Epithelial cell of proximal tubule (primary cell): ENCODE data around the gene PTAFR. TPM values are rescaled to one million over a fixed set of nuclear protein-coding genes. Genes with fewer than 3 reads are reported as not detected.
A peak's percentile ranks its signal among the peaks of the same experiment; 100 is the strongest.

ENCODE experiments used
- DNase-seq: peaks from one replicate; pipeline ENCODE4 v3.0.0-alpha.2; 2011; ENCODE audit warnings: low read depth
- H3K4me3 ChIP-seq: 2 replicates; pipeline ENCODE4 v1.5.1; 2011; ENCODE audit warnings: low read depth, mild to moderate bottlenecking, low read length
- total RNA-seq: library from RNA; depleted of rRNA; stranded (reverse); fragments of >200 nt; gene quantifications from 2 replicates; pipeline ENCODE4 v1.2.3, GENCODE V29; 2015
- TF ChIP-seq, protein P1 (sequence below): conservative IDR thresholded peaks from 2 replicates; pipeline ENCODE4 v1.5.1; 2012; ENCODE audit warnings: low read depth, mild to moderate bottlenecking, low read length

PTAFR gene
- total RNA-seq, 1 donor from 2014 or later: 4.9 TPM

DNA sequence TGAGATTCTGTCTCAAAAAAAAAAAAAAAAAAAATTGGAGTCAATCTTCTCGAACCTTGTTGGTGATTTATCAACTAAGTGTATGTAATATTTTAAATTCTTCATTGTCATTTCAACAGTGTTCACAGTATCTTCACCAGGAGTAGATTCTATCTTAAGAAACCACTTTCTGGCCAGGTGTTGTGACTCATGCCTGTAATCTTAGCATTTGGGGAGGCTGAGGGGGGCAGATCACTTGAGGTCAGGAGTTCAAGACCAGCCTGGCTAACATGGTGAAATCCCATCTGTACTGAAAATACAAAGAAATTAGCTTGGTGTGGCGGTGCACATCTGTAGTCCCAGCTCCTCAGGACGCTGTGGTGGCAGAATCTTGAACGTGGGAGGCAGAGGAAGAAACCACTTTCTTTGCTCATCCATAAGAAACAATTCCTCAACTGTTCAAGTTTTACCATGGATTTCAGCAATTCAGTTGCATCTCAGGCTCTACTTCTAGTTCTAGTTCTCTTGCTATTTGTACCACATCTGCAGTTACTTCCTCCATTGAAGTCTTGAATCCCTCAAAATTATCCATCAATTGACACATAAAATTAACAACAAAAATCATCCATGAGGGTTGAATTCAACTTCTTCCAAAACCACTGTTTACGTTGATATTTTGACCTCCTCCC is 57.7 kb downstream of the PTAFR start:
- H3K4me3 ChIP-seq: no peak overlapping the region
- TF ChIP-seq, protein P1, sequence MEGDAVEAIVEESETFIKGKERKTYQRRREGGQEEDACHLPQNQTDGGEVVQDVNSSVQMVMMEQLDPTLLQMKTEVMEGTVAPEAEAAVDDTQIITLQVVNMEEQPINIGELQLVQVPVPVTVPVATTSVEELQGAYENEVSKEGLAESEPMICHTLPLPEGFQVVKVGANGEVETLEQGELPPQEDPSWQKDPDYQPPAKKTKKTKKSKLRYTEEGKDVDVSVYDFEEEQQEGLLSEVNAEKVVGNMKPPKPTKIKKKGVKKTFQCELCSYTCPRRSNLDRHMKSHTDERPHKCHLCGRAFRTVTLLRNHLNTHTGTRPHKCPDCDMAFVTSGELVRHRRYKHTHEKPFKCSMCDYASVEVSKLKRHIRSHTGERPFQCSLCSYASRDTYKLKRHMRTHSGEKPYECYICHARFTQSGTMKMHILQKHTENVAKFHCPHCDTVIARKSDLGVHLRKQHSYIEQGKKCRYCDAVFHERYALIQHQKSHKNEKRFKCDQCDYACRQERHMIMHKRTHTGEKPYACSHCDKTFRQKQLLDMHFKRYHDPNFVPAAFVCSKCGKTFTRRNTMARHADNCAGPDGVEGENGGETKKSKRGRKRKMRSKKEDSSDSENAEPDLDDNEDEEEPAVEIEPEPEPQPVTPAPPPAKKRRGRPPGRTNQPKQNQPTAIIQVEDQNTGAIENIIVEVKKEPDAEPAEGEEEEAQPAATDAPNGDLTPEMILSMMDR: no peak
- no peak for DNase-seq

DNA sequence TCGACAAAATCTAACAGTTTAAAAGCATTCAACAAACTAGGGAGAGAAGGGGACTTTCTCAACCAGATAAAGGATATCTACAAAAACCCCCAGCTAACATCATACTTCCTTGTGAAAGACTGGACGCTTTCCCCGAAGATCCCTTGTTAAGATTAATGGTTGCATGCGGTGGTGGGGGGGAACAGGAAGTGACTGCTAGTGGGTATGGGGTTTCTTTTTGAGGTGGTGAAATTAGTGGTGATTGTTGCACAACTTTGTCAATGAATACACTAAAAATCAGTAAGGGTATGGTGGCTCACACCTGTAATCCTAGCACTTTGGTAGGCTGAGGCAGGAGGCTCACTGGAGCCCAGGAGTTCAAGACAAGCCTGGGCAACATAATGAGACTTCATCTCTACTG is 61.2 kb downstream of the PTAFR start:
- no peak overlapping the region for H3K4me3 ChIP-seq
- TF ChIP-seq, protein P1: no peak
- DNase-seq: no peak

DNA sequence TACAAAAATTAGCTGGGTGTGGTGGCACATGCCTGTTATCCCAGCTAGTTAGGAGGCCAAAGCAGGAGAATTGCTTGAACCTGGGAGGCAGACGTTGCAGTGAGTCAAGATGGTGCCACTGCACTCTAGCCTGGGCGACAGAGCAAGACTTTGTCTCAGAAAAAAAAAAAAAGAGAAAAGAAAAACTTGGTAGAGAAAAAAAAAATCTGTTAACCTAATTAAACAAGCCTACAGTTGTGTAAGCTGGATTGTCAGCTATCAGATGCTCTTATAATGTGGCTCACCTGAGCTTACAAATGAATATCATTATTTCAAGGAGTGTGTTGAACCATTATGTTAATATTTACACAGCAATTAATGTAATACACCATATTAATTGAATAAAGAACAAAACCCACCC is 61.6 kb downstream of the PTAFR start:
- no peak for DNase-seq
- no peak overlapping the region for H3K4me3 ChIP-seq
- TF ChIP-seq, protein P1: no peak

DNA sequence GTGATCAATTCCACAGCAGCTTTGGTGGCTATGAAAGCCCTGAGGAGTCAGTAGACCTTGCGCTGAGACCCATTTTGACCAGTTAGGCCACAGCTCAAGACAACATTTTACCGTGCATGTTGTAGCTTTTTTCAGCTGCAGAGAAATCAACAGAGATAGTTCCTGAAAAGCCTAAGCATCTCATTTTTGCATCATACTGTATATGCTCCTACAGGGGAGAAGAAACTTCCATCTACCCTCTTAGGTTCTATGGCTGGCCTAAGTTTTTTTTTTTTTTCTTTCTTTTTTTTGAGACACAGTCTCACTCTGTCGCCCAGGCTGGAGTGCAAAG is 63.3 kb downstream of the PTAFR start:
- no peak overlapping the region for H3K4me3 ChIP-seq
- DNase-seq: no peak
- TF ChIP-seq, protein P1: peak; percentile 49

DNA sequence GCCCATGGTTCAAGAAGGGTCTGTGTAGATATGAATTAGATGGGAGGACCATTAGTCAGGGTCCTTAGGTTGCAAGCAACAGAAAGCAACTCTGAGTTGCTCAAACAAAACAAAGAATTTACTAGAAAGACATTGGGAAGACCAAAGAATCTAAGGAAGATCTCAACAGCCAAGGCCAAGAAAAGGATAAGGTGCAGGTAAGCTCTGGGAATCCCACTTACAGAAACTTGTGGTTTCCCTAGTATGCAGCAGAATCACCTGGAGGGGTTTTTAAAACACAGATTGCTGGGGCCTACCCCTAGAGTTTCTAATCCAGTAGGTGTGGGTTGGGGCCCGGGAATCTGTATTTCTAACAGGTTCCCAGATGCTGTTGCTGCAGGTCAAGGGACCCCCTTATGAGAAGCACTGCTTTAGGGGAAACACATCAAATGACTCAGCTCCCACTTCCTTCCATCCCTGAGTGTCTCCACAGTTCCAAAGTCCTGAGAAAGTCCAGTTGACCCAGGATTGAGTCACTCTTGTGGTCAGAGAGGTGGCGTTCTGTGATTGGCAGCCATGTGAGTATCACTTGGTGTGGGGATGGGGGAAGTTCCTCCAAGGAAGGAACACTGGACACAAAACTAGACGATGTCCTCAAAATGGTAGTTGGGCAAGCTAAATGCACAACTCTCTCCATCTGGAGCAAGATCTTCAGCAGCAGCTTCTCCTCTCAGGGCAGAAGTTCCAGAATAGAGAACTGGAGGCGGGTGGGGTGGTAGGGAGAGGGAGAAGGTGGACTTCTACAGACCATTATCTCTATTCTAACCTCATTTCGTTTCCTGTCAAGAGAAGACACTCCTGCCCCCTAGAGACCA is 63.9 kb downstream of the PTAFR start:
- TF ChIP-seq, protein P1: no peak
- no peak overlapping the region for H3K4me3 ChIP-seq
- DNase-seq: peak; percentile 92

DNA sequence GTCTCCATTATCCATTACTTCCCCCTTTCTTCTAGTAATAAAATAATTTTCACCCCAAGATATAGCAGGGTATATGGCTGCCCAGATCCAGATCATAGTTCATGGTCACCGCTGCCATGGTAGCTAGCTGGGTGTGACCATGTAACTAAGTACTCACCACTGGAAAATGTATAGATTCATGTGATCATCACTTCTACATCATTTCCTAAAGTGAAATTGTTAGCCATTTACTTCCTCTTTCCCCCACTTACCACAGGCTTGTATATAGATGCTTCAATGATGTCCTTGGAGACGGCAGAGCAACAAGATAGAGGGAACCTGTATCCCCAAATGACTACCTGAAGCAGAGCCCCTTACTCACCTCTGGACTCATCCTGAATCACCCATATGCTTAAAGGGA is 65.3 kb downstream of the PTAFR start:
- H3K4me3 ChIP-seq: no peak overlapping the region
- DNase-seq: no peak
- TF ChIP-seq, protein P1: no peak

DNA sequence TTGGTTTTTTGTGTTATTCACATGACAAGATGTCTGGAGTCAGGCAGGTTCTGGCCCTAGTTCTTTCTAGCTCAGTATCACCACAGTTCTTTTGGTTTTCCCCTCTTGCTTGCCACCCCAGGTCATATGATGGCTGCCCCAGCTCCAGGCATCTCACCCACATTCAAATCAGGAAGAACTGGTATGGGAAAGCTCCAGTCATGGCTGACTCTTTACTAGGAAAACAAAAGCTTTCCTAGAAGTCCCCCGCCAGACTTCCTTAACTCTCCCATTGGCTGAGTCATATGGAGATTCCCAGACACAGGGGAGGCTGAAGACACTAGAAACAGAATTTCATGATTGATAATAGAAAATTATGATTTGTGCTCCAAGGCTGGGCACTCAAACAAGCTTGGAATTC is 65.9 kb downstream of the PTAFR start:
- no peak overlapping the region for H3K4me3 ChIP-seq
- no peak for DNase-seq
- TF ChIP-seq, protein P1: no peak
